ENCODE results near the gene ENDOV. TPM values are rescaled to one million over a fixed set of nuclear protein-coding genes. Genes with fewer than 3 reads are reported as not detected.

Gene ENDOV
- total and polyA plus RNA-seq, 2 of the 13 experiments (the other 11 are each of a cell fraction or from before 2014, with no cell fraction given): 15.1 to 17.1 TPM

DNA sequence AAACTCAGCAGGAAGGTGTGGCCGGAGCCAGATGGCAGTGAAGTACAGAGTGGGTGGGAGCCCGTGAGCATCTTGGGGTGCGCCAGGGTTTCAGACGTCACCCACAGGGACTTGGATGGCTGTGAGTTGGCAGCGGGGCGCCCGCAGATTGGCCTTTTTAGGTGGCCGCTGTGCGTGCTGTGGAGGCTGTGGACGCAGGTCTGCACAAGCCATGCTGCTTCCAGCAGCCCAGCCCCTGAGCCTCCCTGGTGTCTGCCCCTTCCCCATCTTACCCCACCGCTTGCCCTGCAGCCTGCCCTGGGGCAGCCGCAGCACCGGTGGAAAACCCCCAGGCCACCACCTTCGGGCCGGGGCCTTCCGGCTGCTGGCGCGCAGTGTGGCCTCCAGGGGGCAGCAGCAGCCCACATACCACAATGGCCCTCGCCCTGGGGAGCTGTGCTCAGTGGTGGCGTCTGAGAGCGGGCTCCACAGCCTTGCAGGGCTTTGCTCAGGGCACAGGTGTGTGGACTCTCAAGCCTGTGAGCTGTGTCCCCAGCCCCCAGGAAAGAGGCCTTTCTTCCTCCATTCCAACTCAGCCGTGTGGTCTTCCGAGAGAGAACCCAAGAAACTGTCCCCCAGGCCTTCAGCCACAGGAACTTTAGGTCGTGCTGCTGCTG, 11.8 kb downstream of the ENDOV start (continued):
- TF ChIP-seq, protein P1, sequence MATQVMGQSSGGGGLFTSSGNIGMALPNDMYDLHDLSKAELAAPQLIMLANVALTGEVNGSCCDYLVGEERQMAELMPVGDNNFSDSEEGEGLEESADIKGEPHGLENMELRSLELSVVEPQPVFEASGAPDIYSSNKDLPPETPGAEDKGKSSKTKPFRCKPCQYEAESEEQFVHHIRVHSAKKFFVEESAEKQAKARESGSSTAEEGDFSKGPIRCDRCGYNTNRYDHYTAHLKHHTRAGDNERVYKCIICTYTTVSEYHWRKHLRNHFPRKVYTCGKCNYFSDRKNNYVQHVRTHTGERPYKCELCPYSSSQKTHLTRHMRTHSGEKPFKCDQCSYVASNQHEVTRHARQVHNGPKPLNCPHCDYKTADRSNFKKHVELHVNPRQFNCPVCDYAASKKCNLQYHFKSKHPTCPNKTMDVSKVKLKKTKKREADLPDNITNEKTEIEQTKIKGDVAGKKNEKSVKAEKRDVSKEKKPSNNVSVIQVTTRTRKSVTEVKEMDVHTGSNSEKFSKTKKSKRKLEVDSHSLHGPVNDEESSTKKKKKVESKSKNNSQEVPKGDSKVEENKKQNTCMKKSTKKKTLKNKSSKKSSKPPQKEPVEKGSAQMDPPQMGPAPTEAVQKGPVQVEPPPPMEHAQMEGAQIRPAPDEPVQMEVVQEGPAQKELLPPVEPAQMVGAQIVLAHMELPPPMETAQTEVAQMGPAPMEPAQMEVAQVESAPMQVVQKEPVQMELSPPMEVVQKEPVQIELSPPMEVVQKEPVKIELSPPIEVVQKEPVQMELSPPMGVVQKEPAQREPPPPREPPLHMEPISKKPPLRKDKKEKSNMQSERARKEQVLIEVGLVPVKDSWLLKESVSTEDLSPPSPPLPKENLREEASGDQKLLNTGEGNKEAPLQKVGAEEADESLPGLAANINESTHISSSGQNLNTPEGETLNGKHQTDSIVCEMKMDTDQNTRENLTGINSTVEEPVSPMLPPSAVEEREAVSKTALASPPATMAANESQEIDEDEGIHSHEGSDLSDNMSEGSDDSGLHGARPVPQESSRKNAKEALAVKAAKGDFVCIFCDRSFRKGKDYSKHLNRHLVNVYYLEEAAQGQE (IDR thresholded peaks at IDR 0.05; ENCODE audit: borderline replicate concordance in 1 of 2, low read depth in 1 of 2, low read length in 2 of 2): no peak
- TF ChIP-seq, protein P2, sequence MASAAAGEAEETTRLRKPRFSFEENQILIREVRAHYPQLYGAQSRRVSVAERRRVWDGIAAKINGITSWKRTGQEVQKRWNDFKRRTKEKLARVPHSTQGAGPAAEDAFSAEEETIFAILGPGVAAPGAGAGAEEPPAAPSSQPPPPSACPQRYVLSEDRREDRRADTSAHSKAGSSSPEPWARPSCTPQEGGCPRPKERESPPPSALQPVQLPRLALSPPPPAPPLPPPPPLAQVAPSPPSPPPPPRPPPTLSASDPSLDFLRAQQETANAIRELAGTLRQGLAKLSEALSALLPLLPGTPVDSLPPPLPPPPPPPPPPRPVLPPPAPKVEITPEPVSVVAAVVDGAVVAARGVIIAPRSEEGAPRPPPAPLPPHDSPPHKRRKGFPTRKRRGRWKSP (CRISPR knock-in tag; IDR thresholded peaks at IDR 0.05): no peak
- TF ChIP-seq ZFY (CRISPR knock-in tag; IDR thresholded peaks at IDR 0.05) (peak; percentile 38; the same call in 1 of the 2 replicates), RFXAP (CRISPR knock-in tag; IDR thresholded peaks at IDR 0.05; ENCODE audit: borderline replicate concordance) (no peak), ZNF552 (CRISPR knock-in tag; IDR thresholded peaks at IDR 0.05; ENCODE audit: borderline replicate concordance) (0 out of 2 replicates have a peak, but pooled peaks have one; percentile 55), NFKB2 (CRISPR knock-in tag; IDR thresholded peaks at IDR 0.05; ENCODE audit: borderline replicate concordance) (peak; percentile 65; the same call in 1 of the 2 replicates), ZNF383 (CRISPR knock-in tag; IDR thresholded peaks at IDR 0.05; ENCODE audit: borderline replicate concordance) (no peak), ZNF713 (CRISPR knock-in tag; IDR thresholded peaks at IDR 0.05) (0 out of 2 replicates have a peak, but pooled peaks have one; percentile 35), IKZF4 (CRISPR knock-in tag; IDR thresholded peaks at IDR 0.05; ENCODE audit: borderline replicate concordance, low read depth, not compliant biosample characterization) (no peak), NFIC (IDR thresholded peaks at IDR 0.05; ENCODE audit: low read length) (no peak), KAT8 (CRISPR knock-in tag; IDR thresholded peaks at IDR 0.05) (peak; percentile 41; the same call in 1 of the 2 replicates), ZNF83 (CRISPR knock-in tag; IDR thresholded peaks at IDR 0.05; ENCODE audit: borderline replicate concordance) (peak; percentile 56; the same call in 1 of the 2 replicates), PRMT3 (CRISPR knock-in tag; IDR thresholded peaks at IDR 0.05; ENCODE audit: borderline replicate concordance, low read depth) (no peak), CBX5 (CRISPR knock-in tag; IDR thresholded peaks at IDR 0.05; ENCODE audit: borderline replicate concordance) (peak; percentile 65; the same call in 1 of the 2 replicates), ZNF768 (CRISPR knock-in tag; IDR thresholded peaks at IDR 0.05) (peak; percentile 55), SAP130 (CRISPR knock-in tag; IDR thresholded peaks at IDR 0.05; ENCODE audit: low read depth) (no peak)
- TF ChIP-seq, protein P3, sequence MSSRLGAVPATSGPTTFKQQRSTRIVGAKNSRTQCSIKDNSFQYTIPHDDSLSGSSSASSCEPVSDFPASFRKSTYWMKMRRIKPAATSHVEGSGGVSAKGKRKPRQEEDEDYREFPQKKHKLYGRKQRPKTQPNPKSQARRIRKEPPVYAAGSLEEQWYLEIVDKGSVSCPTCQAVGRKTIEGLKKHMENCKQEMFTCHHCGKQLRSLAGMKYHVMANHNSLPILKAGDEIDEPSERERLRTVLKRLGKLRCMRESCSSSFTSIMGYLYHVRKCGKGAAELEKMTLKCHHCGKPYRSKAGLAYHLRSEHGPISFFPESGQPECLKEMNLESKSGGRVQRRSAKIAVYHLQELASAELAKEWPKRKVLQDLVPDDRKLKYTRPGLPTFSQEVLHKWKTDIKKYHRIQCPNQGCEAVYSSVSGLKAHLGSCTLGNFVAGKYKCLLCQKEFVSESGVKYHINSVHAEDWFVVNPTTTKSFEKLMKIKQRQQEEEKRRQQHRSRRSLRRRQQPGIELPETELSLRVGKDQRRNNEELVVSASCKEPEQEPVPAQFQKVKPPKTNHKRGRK (CRISPR knock-in tag; IDR thresholded peaks at IDR 0.05): no peak
- TF ChIP-seq, protein P4, sequence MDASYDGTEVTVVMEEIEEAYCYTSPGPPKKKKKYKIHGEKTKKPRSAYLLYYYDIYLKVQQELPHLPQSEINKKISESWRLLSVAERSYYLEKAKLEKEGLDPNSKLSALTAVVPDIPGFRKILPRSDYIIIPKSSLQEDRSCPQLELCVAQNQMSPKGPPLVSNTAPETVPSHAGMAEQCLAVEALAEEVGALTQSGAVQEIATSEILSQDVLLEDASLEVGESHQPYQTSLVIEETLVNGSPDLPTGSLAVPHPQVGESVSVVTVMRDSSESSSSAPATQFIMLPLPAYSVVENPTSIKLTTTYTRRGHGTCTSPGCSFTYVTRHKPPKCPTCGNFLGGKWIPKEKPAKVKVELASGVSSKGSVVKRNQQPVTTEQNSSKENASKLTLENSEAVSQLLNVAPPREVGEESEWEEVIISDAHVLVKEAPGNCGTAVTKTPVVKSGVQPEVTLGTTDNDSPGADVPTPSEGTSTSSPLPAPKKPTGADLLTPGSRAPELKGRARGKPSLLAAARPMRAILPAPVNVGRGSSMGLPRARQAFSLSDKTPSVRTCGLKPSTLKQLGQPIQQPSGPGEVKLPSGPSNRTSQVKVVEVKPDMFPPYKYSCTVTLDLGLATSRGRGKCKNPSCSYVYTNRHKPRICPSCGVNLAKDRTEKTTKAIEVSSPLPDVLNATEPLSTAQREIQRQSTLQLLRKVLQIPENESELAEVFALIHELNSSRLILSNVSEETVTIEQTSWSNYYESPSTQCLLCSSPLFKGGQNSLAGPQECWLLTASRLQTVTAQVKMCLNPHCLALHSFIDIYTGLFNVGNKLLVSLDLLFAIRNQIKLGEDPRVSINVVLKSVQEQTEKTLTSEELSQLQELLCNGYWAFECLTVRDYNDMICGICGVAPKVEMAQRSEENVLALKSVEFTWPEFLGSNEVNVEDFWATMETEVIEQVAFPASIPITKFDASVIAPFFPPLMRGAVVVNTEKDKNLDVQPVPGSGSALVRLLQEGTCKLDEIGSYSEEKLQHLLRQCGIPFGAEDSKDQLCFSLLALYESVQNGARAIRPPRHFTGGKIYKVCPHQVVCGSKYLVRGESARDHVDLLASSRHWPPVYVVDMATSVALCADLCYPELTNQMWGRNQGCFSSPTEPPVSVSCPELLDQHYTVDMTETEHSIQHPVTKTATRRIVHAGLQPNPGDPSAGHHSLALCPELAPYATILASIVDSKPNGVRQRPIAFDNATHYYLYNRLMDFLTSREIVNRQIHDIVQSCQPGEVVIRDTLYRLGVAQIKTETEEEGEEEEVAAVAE (CRISPR knock-in tag; IDR thresholded peaks at IDR 0.05; ENCODE audit: borderline replicate concordance): peak; percentile 66; the same call in 1 of the 2 replicates
